Right lobe of liver (tissue), 6 donors: ENCODE data around the gene MAU2. TPM values are rescaled to one million over a fixed set of nuclear protein-coding genes. Genes with fewer than 3 reads are reported as not detected.
A peak's percentile ranks its signal among the peaks of the same experiment; 100 is the strongest.
"Not testable (repeated sequence)": the region's sequence is repeated elsewhere in the genome, so short reads cannot be mapped to it uniquely, and the experiment has no call there.

ENCODE experiments used
- ATAC-seq, 4 donors: fragments of 200-7000 bp; cut with Tn5 transposase; one replicate each; pipeline ENCODE4 v1.9.1; 2020; ENCODE audit warnings: mild to moderate bottlenecking in 4 of 4, moderate library complexity in 4 of 4
- DNase-seq, 3 donors: peaks; one replicate each; pipeline ENCODE4 v3.0.0-alpha.2; 2020
- H3K27ac ChIP-seq, 3 donors: fragments of 200-600 bp; one replicate each; pipeline ENCODE4 v1.8.0; 2022
- H3K27me3 ChIP-seq, 2 donors: fragments of 200-600 bp; one replicate each; pipeline ENCODE4 v1.8.0; 2022
- H3K36me3 ChIP-seq, 4 donors: fragments of 200-600 bp; sonication (generic) in 1 of 4; one replicate each; pipeline versions ENCODE4 v1.5.1 to v1.8.0; 2017 to 2022; ENCODE audit warnings: control low read depth in 1 of 4
- H3K4me1 ChIP-seq, 4 donors: fragments of 200-600 bp; sonication (generic) in 1 of 4; one replicate each; pipeline versions ENCODE4 v1.5.1 to v1.8.0; 2017 to 2022; ENCODE audit warnings: control low read depth in 1 of 4
- H3K4me3 ChIP-seq, 3 donors: fragments of 200-600 bp; one replicate each; pipeline ENCODE4 v1.8.0; 2022
- H3K9me3 ChIP-seq, 4 donors: fragments of 200-600 bp; sonication (generic) in 1 of 4; one replicate each; pipeline versions ENCODE4 v1.5.1 to v1.8.0; 2017 to 2022; ENCODE audit warnings: control low read depth in 1 of 4
- POLR2A ChIP-seq: fragments of 450-650 bp; IDR thresholded peaks from one replicate; pipeline ENCODE4 v1.6.1; 2017; ENCODE audit warnings: antibody characterized with exemption, mild to moderate bottlenecking
- WGBS: methylation state at CpG from one replicate; pipeline ENCODE4 v1.1.6; 2018; ENCODE audit warnings: low coverage, low lambda C conversion rate; ENCODE audit not compliant: insufficient coverage; ENCODE audit errors: missing lambda C conversion rate; 5-methylcytosine and 5-hydroxymethylcytosine counted together
- intact Hi-C, 2 donors: fragments of 100-400 bp; cut with DNase I; formaldehyde crosslinking; loops; one replicate each; pipeline versions ENCODE4 v1.11.2 to v1.14.1; 2022
- total RNA-seq, 6 experiments: library from RNA; depleted of rRNA in 2 of 6; stranded (reverse); fragments of >200 nt in 2 of 6; fragmentation: NEBNext Ultra II Directional in 3 of 6; extraction: Animal tissue kit (Norgen Biotek cat#: 25700) in 3 of 6; gene quantifications; one replicate each; pipeline versions ENCODE4 v1.1.0 to v1.2.4, GENCODE V29; 2016 to 2023
- TF ChIP-seq, protein P1 (sequence below), 4 donors: fragments of 200-600 bp in 3 of 4; fragments of 450-650 bp in 1 of 4; IDR thresholded peaks; one replicate each; pipeline versions ENCODE4 v1.5.1 to v1.8.0; 2016 to 2022; ENCODE audit warnings: antibody characterized with exemption in 4 of 4, mild to moderate bottlenecking in 2 of 4
- donor health status: DM: no; HTN: yes; CAD: no.
- donor health status: DM: no; HTN: no; CAD: no.
- donor health status: DM: no; HTN: no; CAD: no.
- donor health status: DM: no; HTN: yes; CAD: no.
- donor health status: DM: no; HTN: yes; CAD: no.

The MAU2 gene
- total RNA-seq, 6 experiments from 2014 or later = 10.4 to 30.4 (median 19.3) TPM

DNA sequence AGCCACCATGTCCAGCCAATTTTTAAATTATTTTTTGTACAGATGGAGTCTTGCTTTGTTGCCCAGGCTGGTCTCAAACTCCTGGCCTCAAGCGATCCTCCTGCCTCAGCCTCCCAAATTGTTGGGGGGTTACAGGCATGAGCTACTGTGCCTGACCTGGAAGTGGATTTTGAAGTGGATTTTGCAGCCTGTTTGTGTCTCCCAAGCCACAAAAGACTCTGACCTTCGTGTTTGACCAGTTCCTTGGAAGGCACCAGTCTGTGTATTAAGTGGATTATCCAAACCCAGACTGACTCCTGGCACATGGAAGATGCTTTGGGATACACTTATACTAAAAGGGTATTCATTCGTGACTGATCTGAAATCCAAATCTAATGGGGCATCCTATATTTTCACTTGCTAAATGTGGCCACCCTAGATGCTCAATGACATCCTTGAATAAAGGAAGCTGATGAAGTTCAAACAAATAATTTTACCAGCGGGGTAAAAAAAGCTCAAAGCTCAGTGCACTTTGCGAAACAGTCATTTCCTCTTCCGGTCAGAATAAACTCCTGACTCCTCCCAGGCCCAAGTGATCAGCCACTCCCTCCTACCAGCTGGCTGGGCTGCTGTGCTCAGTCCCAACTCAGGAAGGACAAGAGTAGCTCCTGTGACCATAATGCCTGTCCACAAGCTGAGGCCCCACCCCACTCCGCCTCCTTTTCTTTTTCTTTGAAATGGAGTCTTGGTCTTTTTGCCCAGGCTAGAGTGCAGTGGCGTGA is 52.2 kb downstream of the MAU2 start:
- DNase-seq (peak; percentile 66 to 75 (median 68)), ATAC-seq (peak; percentile 87 to 94 (median 94))
- no peak overlapping the region for H3K4me3 ChIP-seq
- no peaks in the 10 kb centered on the region for H3K27me3 ChIP-seq
- no peaks in the 10 kb centered on the region for H3K9me3 ChIP-seq
- H3K36me3 ChIP-seq = no peaks in the 10 kb centered on the region
- H3K4me1 ChIP-seq = no peaks in the 10 kb centered on the region
- TF ChIP-seq POLR2A = peak; percentile 46
- TF ChIP-seq, protein P1, sequence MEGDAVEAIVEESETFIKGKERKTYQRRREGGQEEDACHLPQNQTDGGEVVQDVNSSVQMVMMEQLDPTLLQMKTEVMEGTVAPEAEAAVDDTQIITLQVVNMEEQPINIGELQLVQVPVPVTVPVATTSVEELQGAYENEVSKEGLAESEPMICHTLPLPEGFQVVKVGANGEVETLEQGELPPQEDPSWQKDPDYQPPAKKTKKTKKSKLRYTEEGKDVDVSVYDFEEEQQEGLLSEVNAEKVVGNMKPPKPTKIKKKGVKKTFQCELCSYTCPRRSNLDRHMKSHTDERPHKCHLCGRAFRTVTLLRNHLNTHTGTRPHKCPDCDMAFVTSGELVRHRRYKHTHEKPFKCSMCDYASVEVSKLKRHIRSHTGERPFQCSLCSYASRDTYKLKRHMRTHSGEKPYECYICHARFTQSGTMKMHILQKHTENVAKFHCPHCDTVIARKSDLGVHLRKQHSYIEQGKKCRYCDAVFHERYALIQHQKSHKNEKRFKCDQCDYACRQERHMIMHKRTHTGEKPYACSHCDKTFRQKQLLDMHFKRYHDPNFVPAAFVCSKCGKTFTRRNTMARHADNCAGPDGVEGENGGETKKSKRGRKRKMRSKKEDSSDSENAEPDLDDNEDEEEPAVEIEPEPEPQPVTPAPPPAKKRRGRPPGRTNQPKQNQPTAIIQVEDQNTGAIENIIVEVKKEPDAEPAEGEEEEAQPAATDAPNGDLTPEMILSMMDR (IDR thresholded peaks at IDR 0.05) = no peak
- intact Hi-C loops = no loop called here
- H3K27ac ChIP-seq = peak overlapping the region; percentile 5 to 77 (median 52)
- WGBS = 52% methylated on average over 5 of the region's 8 CpGs

DNA sequence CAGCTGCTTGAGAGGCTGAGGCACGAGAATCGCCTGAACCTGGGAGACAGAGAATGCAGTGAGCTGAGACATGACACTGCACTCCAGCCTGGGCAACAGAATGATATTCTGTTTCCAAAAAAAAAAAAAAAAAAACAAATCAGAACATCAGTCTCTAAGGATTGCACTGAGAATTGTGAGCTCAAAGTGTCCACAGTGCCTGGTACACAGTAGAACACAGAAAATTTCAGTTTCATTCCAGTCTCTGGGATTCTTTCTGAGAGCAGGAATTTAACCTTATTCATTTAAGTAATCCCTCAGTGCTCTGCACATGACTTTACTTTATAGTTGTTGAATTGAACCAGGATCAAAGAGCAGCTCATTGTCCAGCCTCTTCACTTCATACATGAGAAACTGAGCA is 58.9 kb downstream of the MAU2 start:
- TF ChIP-seq POLR2A = no peak
- TF ChIP-seq, protein P1 (IDR thresholded peaks at IDR 0.05) = no peak
- no peak overlapping the region for H3K27ac ChIP-seq
- intact Hi-C loops = no loop called here

GRCh38 chr19:19380316-19380715 is 59.7 kb downstream of the MAU2 start:
- H3K27me3 ChIP-seq, H3K36me3 ChIP-seq, intact Hi-C loops, H3K27ac ChIP-seq, H3K4me3 ChIP-seq, H3K4me1 ChIP-seq, DNase-seq, ATAC-seq, H3K9me3 ChIP-seq: not testable (repeated sequence)
- 93% methylated on average over 12 of the region's 12 CpGs for WGBS

More for the DNA sequence above, 58.9 kb downstream of the MAU2 start:
- Histone ChIP-seq H3K27me3 (no peaks in the 10 kb centered on the region), H3K4me3 (no peak overlapping the region), H3K36me3 (no peaks in the 10 kb centered on the region), H3K4me1 (peaks cover 0 to 2% (median 0%) of the 10 kb centered on the region in 4 donors), H3K9me3 (no peaks in the 10 kb centered on the region)
- no peak for DNase-seq
- 93% methylated on average over 2 of the region's 2 CpGs for WGBS
- no peak for ATAC-seq

DNA sequence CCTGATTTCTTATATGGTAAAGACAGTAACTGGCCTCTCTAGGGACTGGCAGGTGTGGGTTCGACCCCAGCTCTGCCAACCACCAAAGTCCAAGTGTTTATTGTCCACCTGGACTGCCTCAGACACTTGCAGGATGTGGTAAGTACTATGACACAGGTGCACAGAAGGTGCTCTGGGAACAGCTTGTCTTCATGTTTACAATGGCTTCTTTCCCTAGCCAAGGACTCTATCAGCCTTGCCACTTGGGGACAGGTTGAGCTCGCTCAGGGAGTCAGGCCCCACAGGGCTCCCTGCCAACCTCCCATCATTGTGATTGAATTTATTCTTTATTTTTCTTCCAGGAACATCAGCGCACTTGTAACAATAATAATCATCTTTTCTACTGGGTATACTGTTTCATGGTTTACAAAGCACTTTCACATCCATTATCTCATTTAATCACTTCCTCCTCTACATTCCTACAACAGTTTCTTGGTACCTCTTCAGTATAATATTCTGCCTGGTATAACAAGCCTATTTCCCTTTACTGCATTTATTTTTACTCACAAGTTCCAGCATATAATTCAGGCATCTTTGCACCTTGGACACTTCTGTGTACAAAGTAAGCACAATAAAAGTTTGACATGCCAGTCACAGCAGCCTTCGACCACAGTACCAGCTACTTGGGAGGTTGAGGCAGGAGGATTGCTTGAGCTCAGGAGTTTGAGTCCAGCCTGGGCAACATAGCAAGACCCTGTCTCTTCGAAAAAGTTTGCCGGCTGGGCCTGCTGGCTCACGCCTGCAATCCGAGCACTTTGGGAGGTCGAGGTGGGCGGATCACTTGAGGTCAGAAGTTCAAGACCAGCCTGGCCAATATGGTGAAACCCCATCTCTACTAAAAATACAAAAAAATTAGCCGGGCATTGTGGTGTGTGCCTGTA is 60.6 kb downstream of the MAU2 start:
- Histone ChIP-seq H3K4me1 (peaks cover 0 to 6% (median under 1%) of the 10 kb centered on the region in 4 donors), H3K9me3 (no peaks in the 10 kb centered on the region), H3K27me3 (no peaks in the 10 kb centered on the region), H3K27ac (no peak overlapping the region), H3K36me3 (no peaks in the 10 kb centered on the region), H3K4me3 (no peak overlapping the region)
- TF ChIP-seq, protein P1 (IDR thresholded peaks at IDR 0.05) = no peak
- no peak for TF ChIP-seq POLR2A
- intact Hi-C loops = no loop called here
- DNase-seq (no peak), ATAC-seq (no peak)
- WGBS = 51% methylated on average over 5 of the region's 11 CpGs

DNA sequence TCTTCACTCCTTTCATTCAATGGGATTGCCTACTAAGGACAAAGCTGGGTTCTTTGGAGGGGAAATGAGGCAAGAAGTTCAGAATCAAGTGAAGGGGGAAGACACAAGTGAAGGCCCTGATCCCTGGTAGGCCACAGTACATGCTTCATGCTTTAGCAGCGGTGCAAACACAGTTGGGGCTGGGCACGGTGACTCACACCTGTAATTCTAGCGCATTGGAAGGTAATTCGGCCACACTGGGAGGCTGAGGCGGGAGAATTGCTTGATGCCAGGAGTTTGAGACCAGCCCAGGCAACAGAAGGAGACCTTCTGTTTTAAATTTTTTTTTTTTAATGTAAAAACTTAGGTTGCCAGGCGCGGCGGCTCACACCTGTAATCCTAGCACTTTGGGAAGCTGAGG is 61.5 kb downstream of the MAU2 start:
- Histone ChIP-seq H3K4me1 (peaks cover 0 to 14% (median 4%) of the 10 kb centered on the region in 4 donors), H3K27me3 (no peaks in the 10 kb centered on the region), H3K9me3 (no peaks in the 10 kb centered on the region), H3K4me3 (no peak overlapping the region), H3K36me3 (no peaks in the 10 kb centered on the region), H3K27ac (no peak overlapping the region)
- DNase-seq (no peak), ATAC-seq (no peak)
- intact Hi-C loops = no loop called here
- WGBS = 97% methylated on average over 5 of the region's 8 CpGs
- TF ChIP-seq, protein P1 (IDR thresholded peaks at IDR 0.05) = no peak
- no peak for TF ChIP-seq POLR2A
